ENCODE measurements around the gene DGAT2.

- TF ChIP-seq CTCF (conservative IDR thresholded peaks at IDR 0.05) (no peak), ZFX (IDR thresholded peaks at IDR 0.05) (no peak)
These were observed 24.6 kb downstream of the DGAT2 start for GRCh38 chr11:75792997-75793800.

All from C4-2B (cell line).